DOHH2 (cell line): ENCODE measurements around the gene ART5.
"Not testable (repeated sequence)": the region's sequence is repeated elsewhere in the genome, so short reads cannot be mapped to it uniquely, and the experiment has no call there.

Source experiments
- H3F3A ChIP-seq: fragments of 200-600 bp; sonication (generic), shearing (Covaris generic); 2 replicates; pipeline ENCODE4 v1.6.0; 2016; ENCODE audit warnings: antibody characterized with exemption, mild to moderate bottlenecking; ENCODE audit not compliant: control insufficient read depth, insufficient read depth
- H3K27ac ChIP-seq: fragments of 200-600 bp; sonication (generic); 2 replicates; pipeline ENCODE4 v1.5.1; 2014; ENCODE audit warnings: low read depth, mild to moderate bottlenecking, low read length, moderate library complexity
- H3K27me3 ChIP-seq: fragments of 200-600 bp; sonication (generic); 2 replicates; pipeline ENCODE4 v1.6.1; 2014; ENCODE audit warnings: mild to moderate bottlenecking, low read length, mixed read lengths; ENCODE audit not compliant: control insufficient read depth
- H3K36me3 ChIP-seq: fragments of 200-600 bp; sonication (generic); 2 replicates; pipeline ENCODE4 v1.6.1; 2014; ENCODE audit warnings: mild to moderate bottlenecking, low read length, moderate library complexity, mixed read lengths; ENCODE audit not compliant: control insufficient read depth
- H3K4me1 ChIP-seq: fragments of 200-600 bp; sonication (generic); 2 replicates; pipeline ENCODE4 v1.6.1; 2014; ENCODE audit warnings: mild to moderate bottlenecking, low read length, mixed read lengths; ENCODE audit not compliant: control insufficient read depth
- H3K4me2 ChIP-seq: fragments of 200-600 bp; sonication (generic); 2 replicates; pipeline ENCODE4 v1.6.0; 2014; ENCODE audit warnings: mild to moderate bottlenecking, low read length, moderate library complexity
- H3K4me3 ChIP-seq: fragments of 200-600 bp; sonication (generic); 2 replicates; pipeline ENCODE4 v1.5.1; 2014; ENCODE audit warnings: mild to moderate bottlenecking, low read length, mixed read lengths
- H3K79me2 ChIP-seq: fragments of 200-600 bp; sonication (generic); 2 replicates; pipeline ENCODE4 v1.6.1; 2014; ENCODE audit warnings: mild to moderate bottlenecking, low read length, mixed read lengths; ENCODE audit not compliant: control insufficient read depth
- H3K9me2 ChIP-seq: fragments of 200-600 bp; sonication (generic); replicated peaks from 2 replicates; pipeline ENCODE4 v1.6.1; 2014; ENCODE audit warnings: mild to moderate bottlenecking, low read length, mixed read lengths; ENCODE audit not compliant: control insufficient read depth
- H3K9me3 ChIP-seq: fragments of 200-600 bp; sonication (generic); 2 replicates; pipeline ENCODE4 v1.6.1; 2014; ENCODE audit warnings: antibody characterized with exemption, low read length, mixed read lengths; ENCODE audit not compliant: control insufficient read depth, insufficient read depth
- H4K20me1 ChIP-seq: fragments of 200-600 bp; sonication (generic); 2 replicates; pipeline ENCODE4 v1.6.0; 2014; ENCODE audit warnings: low read depth, mild to moderate bottlenecking, antibody characterized with exemption, low read length, moderate library complexity; ENCODE audit not compliant: control insufficient read depth, insufficient read depth
- CTCF ChIP-seq: fragments of 200-600 bp; sonication (generic); IDR thresholded peaks from one replicate; pipeline ENCODE4 v1.5.1; 2014; ENCODE audit warnings: antibody characterized with exemption, mild to moderate bottlenecking, low read depth, low read length; ENCODE audit not compliant: poor library complexity, severe bottlenecking
- EZH2phosphoT487 ChIP-seq: fragments of 200-600 bp; sonication (generic); IDR thresholded peaks from 2 replicates; pipeline ENCODE4 v1.6.1; 2017; ENCODE audit warnings: borderline replicate concordance, mild to moderate bottlenecking, antibody characterized with exemption, low read length, moderate library complexity, mixed read lengths

Gene ART5

GRCh38 chr11:3605771-3606203 lies 36.0 kb downstream of the ART5 start:
- Histone ChIP-seq H3K9me2 (no peaks in the 10 kb centered on the region), H3K27me3 (peaks cover 4% of the 10 kb centered on the region), H3K4me2 (no peak overlapping the region), H3K9me3 (no peaks in the 10 kb centered on the region), H3K4me1 (no peaks in the 10 kb centered on the region), H3F3A (no peaks in the 10 kb centered on the region), H3K79me2 (no peaks in the 10 kb centered on the region), H3K4me3 (no peak overlapping the region), H4K20me1 (no peaks in the 10 kb centered on the region), H3K36me3 (no peaks in the 10 kb centered on the region), H3K27ac (no peak overlapping the region)
- TF ChIP-seq EZH2phosphoT487 (no peak), CTCF (no peak)

- Histone ChIP-seq H3K4me1 (no peaks in the 10 kb centered on the region), H3K4me3 (no peak overlapping the region), H3K36me3 (no peaks in the 10 kb centered on the region), H3K4me2 (no peak overlapping the region), H4K20me1 (no peaks in the 10 kb centered on the region), H3K9me3 (no peaks in the 10 kb centered on the region), H3F3A (no peaks in the 10 kb centered on the region), H3K79me2 (no peaks in the 10 kb centered on the region), H3K27ac (no peak overlapping the region), H3K27me3 (peaks cover 4% of the 10 kb centered on the region), H3K9me2 (no peaks in the 10 kb centered on the region)
- TF ChIP-seq CTCF = no peak
- TF ChIP-seq EZH2phosphoT487 = no peak
These were observed 36.5 kb downstream of the ART5 start for GRCh38 chr11:3605283-3605662.

- TF ChIP-seq EZH2phosphoT487 (no peak), CTCF (no peak)
- Histone ChIP-seq H3K36me3 (no peaks in the 10 kb centered on the region), H3K27me3 (peaks cover 4% of the 10 kb centered on the region), H3K4me1 (no peaks in the 10 kb centered on the region), H3F3A (no peaks in the 10 kb centered on the region), H3K79me2 (no peaks in the 10 kb centered on the region), H3K4me3 (no peak overlapping the region), H3K27ac (no peak overlapping the region), H3K9me2 (no peaks in the 10 kb centered on the region), H3K9me3 (no peaks in the 10 kb centered on the region), H4K20me1 (no peaks in the 10 kb centered on the region), H3K4me2 (no peak overlapping the region)
These were observed 37.6 kb downstream of the ART5 start for GRCh38 chr11:3604167-3604566.

- not testable (repeated sequence) for H3F3A ChIP-seq, H3K79me2 ChIP-seq, H3K9me2 ChIP-seq, H3K27me3 ChIP-seq, H3K4me1 ChIP-seq, H3K27ac ChIP-seq, H3K4me3 ChIP-seq, H3K36me3 ChIP-seq, H3K9me3 ChIP-seq, H4K20me1 ChIP-seq, H3K4me2 ChIP-seq
These were observed 41.6 kb downstream of the ART5 start for GRCh38 chr11:3600201-3600600.

GRCh38 chr11:3597743-3598142 lies 44.0 kb downstream of the ART5 start:
- H4K20me1 ChIP-seq = not testable (repeated sequence)

GRCh38 chr11:3591326-3591725 lies 50.5 kb downstream of the ART5 start:
- not testable (repeated sequence) for H3K27me3 ChIP-seq

More at GRCh38 chr11:3597743-3598142, 44.0 kb downstream of the ART5 start:
- not testable (repeated sequence) for H3F3A ChIP-seq, H3K4me3 ChIP-seq, H3K9me2 ChIP-seq, H3K36me3 ChIP-seq, H3K4me2 ChIP-seq, H3K79me2 ChIP-seq, H3K9me3 ChIP-seq, H3K27ac ChIP-seq, H3K4me1 ChIP-seq, H3K27me3 ChIP-seq

More at GRCh38 chr11:3591326-3591725, 50.5 kb downstream of the ART5 start:
- not testable (repeated sequence) for H3K9me3 ChIP-seq, H3K9me2 ChIP-seq, H3K4me1 ChIP-seq, H3K36me3 ChIP-seq, H4K20me1 ChIP-seq, H3F3A ChIP-seq, H3K4me3 ChIP-seq, H3K79me2 ChIP-seq, H3K4me2 ChIP-seq, H3K27ac ChIP-seq
